HG02588 (cell line): ENCODE results near the gene SLC10A7.

Experiments
- ATAC-seq: cut with Tn5 transposase; IDR thresholded peaks from one replicate; pipeline ENCODE4 v1.9.1; 2021; ENCODE audit warnings: mild to moderate bottlenecking, moderate library complexity; ENCODE audit not compliant: unreplicated experiment

Gene SLC10A7

DNA sequence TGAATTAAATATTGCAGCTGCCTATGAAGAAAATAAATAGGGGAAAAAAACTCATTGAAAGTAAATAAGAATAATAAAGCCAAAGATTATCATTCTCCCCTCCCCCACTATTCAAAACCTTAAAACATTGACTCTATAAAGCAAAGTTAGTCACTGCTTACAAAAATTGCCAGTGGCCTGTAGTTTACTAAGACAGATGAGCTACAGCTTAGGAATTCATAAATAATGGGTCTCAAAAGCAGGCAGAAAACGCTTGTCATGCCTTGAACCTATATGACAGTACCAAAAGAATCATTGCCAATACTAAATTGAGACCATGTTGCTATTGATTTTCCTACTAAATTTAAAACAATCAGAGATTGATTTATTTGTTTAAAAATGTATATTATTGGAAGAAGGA, 78.9 kb downstream of the SLC10A7 start:
- no peak for ATAC-seq

DNA sequence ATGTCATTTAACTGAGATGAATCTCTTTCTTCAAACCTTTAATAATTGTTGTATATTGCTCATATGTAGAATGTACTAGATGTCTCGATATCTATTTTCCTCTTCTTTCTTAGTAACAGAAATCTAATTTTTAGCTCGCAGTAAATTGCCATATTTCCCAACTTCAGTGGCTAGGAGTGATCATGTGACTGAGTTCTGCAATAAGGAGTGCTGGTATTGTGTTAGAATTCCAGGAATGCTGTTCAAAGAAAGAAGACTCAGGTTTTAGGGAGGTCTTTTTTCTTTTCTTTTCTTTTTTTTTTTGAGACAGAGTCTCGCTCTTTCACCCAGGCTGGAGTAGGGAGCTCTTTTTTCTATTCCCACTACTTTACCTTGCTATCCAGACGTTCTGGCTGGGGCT, 81.7 kb downstream of the SLC10A7 start:
- no peak for ATAC-seq

DNA sequence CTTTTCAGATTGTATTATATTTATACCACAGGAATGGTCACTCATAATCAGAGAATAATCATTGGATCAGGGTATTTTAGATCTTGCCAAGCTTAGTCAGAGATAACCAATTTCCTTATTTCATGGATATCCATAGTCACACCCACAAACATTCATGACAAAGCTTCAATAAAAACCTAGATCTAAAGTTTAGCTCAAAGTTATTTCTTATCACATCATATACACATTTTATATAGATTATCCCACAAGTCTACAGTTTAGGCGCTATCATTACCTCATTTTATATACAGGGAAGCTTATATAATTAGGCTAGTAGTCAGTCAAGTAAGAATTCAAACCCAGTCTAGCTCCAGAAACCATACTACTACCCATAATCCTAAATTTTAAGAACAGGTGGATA, 82.3 kb downstream of the SLC10A7 start:
- ATAC-seq: no peak

DNA sequence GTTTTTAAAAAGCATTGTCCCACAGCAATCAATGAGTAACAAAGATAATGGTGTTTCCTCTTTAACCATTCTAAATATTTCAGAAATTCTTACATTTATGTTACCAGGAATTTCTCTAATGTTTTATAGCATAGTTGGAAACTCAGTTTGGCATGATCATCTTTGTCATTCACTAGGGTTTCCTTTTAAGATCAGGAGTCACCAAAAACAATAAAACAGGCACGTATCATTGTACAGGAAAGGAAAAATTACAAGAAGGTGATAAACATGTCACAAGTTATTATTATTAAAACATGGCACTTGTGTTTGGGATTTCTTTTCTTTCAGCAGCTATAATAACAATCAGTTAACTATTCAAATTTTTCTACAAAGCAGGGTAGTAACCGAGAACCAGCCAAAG, 84.0 kb downstream of the SLC10A7 start:
- ATAC-seq: no peak

DNA sequence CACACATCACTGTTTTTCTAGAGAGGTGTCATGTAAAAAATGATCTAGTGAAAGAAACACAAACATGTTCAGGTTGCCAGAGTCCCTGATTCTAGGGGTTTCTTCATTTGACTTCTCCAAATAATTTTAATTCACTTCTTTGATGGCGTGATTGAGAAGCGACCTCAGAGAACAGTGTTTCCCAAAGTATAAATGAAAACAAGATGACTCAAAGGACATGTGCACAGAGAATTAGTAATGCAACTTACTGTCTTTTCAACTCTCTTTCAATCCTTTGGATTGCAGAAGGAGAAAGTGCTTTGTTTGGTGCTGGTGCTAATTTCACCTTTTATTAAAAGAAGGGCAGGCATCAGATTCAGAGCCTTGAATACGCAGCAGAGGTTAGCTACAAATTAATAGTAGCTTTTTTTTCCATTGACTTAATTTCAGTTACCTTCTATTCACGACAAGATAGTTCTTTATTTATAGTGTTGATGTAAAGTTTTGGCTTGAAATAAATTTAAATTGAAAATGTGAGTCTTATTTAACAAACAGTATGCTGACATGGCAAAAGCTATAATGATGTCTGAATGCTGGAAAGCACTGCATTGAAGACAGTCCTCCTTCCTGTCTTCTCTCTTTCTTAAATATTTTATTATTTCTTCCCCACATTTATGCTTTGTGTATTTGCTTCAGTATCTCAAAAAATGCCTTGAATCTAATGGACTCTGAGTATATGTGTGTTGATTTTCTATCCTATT, 85.1 kb downstream of the SLC10A7 start:
- ATAC-seq: no peak

DNA sequence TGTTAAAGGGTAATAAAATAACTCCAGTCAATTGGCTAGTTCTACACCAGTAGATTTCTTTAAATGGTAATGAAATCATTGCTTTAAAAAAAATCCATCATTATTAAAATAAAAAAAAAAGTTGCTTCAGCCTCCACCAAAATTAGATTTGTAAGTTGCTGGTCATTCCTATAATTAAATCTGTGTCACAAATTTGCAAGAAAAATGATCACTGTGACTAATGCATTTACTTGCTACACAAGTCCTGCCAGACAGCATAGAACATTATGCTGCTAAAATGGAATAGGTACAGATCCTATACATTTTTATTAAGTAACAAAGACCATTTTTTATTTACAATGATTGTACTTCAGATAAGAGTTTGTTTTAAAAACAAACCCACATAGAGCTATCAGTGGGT, 85.8 kb downstream of the SLC10A7 start:
- ATAC-seq: no peak

DNA sequence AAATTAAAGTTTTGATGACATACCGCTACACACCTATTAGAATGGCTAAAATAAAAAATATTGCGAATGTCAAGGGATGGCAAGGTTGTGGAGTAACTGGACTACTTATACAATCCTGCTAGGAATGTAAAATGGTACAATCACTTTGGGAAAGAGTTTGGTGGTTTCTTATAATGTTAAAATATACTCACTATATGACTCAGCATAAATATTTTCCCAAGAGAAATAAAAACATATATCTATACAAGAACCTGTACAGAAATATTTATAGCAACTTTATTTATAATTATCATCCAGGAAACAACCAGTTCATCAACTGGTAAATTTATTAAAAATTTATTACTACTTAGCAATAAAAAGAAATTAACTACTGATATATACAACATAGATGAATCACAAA, 89.7 kb downstream of the SLC10A7 start:
- ATAC-seq: no peak

DNA sequence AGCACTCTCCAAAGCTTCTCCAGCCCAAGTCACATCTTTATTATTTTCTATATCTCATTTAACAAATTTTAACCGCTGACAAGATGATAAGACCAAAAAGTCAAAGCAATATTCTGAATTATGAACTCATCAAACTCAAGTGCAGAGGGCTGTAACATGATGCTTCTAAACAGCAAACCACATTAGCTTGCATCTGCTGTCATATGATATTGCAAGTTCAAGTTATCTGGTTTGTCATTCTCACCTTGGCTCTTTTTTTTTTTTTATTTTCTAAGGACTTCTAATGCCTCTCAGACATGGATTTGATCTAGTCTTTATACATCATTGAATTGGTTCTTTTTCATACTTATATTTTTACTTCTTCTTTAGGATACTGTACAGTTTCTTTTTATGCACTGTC, 93.4 kb downstream of the SLC10A7 start:
- no peak for ATAC-seq

DNA sequence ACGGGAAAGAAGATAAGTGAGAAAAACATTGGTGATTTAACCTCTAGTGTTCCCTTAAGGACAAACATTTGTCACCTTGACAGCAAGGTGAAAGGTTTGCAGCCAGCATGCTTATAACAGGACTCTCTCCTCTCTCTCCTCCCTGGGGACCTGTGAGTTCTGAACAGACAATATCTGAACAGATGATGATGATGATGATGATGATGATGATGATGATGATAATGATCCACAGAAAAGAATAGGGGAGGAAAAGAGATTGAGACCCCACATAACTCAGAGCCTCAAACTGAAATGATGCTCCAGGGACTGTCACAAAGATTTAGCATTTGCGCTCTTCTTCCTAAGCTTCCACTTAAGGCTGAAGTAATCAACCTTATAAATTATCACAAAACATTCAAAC, 103.9 kb downstream of the SLC10A7 start:
- no peak for ATAC-seq

DNA sequence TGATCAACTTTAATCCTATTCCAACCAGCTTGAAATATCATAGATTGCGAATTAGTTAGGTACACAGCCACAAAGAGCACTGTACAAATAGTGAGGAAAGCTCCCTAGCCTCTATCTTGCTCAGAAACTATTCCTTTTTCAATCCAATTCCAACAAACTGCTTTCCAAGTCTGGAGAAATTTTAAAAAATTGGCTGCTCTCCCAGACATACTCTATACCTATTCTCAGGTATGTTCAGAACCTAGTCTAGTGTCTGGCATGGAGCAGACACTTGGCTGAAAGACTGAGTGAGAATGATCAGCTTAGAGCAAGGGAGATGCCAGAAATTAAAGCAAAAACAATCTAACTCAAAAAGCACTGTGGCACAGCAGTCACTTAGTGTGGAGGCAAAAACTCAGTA, 105.9 kb downstream of the SLC10A7 start:
- no peak for ATAC-seq

DNA sequence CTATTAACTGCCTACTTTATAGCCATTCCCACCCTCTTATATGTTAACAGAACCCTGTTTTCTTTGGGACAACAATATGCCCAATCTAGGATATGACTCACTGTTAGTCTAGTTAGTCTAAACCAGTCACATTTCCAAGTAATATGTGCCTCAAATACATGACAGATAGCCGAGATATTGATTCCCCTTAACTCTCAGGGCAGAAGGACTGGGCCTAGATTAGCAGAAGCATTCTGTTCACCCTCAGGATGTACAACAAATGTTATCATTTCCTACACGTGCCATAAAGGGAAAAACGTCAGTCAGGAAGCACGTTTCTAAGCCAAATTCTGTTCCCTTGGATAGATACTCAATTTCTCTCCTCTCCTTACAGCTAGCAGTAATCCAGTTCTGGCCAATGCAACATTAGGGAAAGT, 114.1 kb downstream of the SLC10A7 start:
- ATAC-seq: no peak

DNA sequence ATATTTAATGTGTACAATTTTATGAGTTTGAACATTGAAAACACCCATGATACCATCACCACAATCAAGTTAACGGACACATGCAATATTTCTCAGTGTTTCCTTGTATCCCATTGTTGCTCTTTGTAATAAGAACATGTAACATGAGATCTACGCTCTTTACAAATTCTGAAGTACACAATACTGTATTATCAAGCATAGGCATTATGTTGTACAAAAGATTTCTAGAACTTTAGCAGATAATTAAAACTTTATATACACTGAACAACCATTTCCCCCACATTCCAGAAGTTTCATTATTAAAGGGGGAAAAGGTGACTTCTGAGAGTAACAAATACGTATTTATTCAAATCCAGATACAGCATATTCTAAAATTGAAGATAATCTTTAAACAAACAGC, 114.5 kb downstream of the SLC10A7 start:
- ATAC-seq: no peak

DNA sequence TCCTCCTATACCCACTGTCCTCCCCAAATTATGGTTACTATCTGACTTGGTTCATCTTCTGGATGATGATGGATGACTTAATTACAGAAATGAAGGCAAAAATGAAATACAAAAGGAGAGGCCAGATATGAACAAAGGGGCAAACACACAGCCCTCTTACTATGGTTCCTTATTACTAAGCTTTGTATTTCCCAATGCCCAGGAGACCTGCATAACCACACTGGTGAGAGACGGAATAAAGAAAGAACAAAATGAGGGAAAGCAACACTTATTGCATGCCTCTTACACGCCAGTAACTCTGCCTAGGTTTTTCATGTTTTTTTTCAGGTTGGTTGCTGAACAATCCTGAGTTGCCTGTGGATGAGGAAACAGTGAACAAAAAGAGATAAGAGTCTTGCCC, 120.5 kb downstream of the SLC10A7 start:
- ATAC-seq: no peak

DNA sequence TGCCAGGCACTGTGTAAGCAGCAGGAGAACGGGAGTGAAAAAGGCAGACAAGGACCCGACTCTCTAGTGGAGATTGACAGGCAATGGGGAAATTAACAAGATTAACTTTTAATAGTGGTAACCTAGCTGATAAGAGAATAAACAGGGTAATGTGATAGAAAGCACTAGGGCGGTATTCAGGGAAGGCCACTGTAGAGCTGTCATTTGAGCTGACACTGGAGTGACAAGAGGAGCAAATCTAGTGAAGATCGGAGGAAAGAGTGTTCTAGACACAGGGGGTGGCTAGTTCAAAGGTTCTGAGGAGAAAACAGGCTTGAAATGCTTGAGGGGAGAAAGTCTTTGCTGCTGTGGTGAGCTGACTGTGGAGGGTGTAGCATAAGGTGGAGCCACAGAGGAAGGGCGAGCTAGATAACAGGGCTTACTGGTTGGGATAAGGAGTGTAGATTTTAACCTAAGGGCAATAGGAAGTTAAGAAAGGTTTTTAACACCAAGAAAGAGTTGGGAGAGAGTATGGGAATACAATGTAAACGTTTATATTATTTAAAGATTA, 122.8 kb downstream of the SLC10A7 start:
- ATAC-seq: no peak

DNA sequence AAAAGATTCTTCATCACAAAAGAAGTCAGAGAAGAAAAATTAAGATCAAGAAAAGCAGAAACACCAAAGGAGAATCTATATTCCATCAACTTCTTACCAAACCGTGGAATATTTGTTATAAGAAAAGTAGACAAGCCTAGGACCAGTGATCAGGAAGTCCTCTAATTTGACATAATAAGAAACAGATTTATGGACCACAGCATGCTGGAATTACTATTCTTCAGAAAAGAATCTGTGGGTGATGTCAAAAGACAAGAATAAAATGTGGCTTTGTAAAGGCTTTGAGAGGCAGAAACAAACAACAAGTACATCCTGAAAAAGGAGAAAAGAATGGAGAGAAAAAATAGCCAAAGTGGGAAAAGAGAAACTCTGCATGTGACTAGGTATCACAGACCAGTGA, 123.3 kb downstream of the SLC10A7 start:
- no peak for ATAC-seq

DNA sequence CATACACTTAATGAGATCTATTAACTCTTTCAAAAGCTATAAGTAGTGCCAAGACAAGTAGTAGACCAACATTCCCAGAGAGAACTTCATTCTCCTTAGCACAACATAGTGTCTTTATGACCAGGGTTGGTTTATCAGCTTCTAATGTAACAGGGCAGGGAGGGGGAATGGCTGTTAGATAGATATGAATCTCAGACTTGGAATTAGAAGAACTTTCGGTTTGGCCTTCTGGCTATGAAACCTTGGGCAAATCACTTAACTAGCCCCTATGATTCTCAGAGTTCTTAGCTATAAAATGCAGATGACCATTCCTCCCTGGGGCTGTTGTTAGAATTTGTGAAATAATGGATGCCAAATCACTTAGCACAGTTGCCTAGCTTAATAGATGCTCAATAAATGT, 132.2 kb downstream of the SLC10A7 start:
- no peak for ATAC-seq

DNA sequence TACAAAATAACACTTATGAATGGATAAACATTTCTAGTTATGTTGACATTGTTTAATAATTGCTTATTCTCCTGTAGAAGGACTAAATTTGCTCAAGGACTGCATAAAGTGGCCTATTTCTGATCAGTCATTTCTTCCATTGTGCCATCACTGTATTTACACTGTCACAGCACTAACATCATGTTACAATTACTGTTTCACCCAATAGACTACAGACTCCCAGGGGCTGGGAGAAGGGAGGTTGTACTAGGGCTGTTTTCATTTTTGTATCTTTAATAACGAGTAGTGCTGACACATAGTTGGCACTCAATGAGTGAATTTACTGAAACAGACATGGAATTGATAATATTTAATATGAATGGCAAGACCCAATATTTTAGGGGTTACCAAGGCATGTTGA, 139.5 kb downstream of the SLC10A7 start:
- no peak for ATAC-seq

DNA sequence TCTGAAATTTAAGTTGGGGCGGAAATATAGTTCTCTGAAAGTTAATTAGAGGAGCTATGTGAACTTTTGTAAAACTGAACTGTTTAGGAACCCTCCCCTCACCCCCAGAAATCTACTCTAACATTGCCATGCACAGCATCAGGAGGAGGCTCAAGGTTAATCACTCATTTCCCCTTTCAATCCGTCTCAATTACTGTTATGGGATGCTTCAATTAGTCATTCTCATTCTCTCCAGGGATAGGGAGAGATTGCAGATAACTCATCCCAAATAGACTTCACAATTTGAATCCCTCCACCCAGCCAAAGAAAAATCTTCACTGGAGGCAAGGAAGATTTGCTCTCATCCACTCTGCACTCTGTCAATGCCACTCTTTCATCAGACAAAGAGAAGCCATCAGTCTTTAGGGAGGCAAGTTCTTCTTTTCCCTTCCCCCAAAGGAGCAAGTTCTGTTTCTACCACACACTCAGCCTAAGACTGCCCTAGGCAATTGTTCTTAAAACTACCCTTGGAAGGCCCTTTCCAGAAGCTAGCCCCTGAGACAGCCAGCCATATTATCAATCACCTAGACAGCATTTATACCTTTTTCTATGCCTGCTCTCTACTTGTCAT, 140.4 kb downstream of the SLC10A7 start:
- no peak for ATAC-seq

DNA sequence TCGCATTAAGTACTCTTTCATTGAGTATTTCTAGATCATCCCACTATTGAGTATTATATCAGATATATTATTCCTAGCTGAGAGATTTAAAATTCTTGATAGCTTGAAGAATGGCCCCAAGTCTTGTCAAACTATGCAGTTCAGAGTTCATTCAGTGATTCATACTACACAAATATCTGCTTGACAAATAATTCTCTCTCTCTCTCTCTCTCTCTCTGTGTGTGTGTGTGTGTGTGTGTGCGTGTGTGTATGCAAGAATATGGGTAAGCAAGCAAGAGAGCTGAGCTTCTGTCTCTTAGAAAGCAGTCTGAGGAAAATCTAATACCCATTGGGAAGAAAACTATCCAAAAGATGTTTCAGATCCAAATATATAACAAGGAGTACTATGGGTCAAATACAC, 142.0 kb downstream of the SLC10A7 start:
- no peak for ATAC-seq

DNA sequence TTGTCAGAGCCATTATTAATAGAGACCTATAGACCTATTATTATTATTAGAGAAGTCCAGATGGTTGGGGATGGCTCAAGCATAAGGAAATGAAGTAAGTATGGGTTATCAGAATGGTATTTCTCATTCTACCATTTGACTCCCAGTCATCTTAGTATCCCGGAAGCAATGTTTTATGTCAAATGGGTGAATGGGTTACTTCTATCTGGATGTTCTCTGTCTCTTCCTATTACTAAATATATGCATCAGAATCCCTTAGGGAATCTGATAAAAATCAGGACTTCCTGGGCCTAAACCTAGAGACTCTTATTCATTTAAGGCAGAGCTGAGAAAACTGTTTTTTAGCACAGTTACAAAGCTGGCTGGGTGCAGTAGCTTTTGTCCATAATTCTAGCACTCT, 149.9 kb downstream of the SLC10A7 start:
- no peak for ATAC-seq

DNA sequence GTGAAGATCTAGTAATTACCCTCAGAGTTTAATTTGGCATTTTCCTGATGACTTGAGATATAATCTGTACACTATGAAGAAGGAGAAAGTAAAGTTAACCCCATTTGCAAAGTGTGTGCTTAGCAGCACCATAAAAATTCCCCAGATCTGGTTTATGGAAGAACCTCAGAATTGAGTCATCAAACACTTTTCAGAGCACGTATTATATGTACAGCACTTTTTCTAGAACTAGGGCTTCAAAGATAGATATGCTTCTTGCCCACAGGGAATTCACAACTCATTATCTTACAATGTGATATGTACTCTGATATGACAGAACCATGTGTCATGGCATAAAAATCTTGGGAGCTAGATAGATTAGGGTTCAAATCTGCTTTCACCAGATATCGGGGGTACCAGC, 150.9 kb downstream of the SLC10A7 start:
- ATAC-seq: no peak

DNA sequence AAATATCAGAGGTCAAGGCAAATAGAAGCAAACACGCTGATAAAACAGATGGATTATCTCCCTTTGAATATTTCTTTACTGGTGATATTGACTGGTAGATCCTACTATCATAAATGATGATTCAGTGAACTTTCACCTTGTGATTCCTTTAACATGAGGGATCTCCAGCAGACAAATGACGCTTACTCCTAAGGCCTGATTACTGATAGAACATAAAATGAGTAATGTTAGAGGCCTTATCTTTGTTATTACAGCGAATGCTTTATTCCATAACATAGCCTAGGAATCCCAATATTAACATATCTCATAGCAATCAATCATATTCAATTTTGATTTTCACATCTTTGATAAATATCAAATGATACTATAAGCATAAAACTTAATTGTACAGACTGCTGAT, 152.3 kb downstream of the SLC10A7 start:
- ATAC-seq: no peak

DNA sequence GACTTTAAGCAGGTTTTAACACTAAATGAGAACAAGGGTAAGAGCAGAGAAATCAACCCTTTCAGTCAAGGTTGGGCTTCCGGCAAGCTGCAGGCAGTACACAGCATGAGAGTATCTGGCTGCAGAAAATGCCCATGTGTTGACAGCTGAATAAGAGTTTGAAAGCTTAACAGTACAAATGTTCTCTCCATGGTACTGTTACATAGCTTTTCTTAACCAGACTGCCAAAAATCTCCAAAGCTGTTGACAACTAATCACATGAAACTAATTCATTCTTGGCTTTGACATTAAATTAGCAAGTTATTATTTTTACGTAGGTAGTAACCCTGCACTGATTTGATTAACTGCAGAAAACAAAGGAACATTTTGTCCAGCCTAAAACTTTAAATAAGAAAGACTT, 153.5 kb downstream of the SLC10A7 start:
- no peak for ATAC-seq
